ENCODE results near the gene MZT1.

The MZT1 gene

GRCh38 chr13:72678312-72678711 is 49.1 kb downstream of the MZT1 start:
- DNase-seq = no peak

GRCh38 chr13:72677431-72677830 is 50.0 kb downstream of the MZT1 start:
- no peak for DNase-seq

- DNase-seq = no peak
Measured at GRCh38 chr13:72666391-72666790, 61.0 kb downstream of the MZT1 start.

- DNase-seq = no peak
Measured at GRCh38 chr13:72662548-72662947, 64.9 kb downstream of the MZT1 start.

Measured in activated effector memory CD4-positive, alpha-beta T cell treated with Interleukin-2 at 50 U/mL for 16 hours (primary cell).